GM18873 (cell line): ENCODE data around the gene PTPRC.

Experiments used
- ATAC-seq: cut with Tn5 transposase; IDR thresholded peaks from one replicate; pipeline ENCODE4 v1.9.1; 2021; ENCODE audit warnings: mild to moderate bottlenecking, moderate library complexity, moderate number of reproducible peaks; ENCODE audit not compliant: unreplicated experiment, low FRiP score

Gene PTPRC

DNA sequence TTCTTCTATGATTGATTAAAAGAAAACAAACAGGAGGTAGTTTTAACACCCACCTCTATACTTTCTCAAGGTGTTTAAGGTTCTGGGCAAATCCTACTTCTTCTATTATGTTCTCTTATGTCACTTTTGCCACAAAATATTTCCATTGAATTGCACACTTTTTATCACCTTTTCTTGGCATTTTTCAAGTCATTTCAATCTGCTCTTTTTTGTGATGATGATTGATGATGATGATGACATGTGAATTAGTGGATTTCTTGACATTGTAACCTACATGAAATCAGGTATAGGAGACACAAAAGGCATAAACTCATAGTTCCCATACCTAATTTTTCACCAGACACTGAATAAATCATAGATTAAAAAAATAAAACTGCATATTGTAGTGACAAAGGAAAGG, 4.1 kb downstream of the PTPRC start:
- ATAC-seq = no peak

GRCh38 chr1:198643808-198644207, 5.0 kb downstream of the PTPRC start:
- no peak for ATAC-seq

GRCh38 chr1:198647055-198647454, 8.2 kb downstream of the PTPRC start:
- no peak for ATAC-seq

DNA sequence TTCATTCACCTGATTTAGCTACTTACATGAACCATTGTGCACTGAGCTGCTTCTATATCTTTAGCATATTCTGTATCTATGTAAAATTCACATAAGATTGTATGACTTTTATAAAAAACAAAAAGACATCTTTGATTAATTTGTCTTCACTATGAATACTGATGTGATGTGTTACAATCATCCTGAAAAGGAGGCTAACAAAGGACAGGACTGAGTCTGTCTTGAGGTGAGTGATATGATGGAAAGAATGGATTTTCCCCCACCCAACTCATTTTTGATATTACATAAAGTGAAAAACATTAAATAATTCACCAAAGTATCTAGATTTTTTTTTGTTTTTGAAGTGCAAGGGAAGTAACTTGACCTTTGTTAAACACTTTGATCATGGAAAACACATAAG, 9.8 kb downstream of the PTPRC start:
- ATAC-seq = no peak

DNA sequence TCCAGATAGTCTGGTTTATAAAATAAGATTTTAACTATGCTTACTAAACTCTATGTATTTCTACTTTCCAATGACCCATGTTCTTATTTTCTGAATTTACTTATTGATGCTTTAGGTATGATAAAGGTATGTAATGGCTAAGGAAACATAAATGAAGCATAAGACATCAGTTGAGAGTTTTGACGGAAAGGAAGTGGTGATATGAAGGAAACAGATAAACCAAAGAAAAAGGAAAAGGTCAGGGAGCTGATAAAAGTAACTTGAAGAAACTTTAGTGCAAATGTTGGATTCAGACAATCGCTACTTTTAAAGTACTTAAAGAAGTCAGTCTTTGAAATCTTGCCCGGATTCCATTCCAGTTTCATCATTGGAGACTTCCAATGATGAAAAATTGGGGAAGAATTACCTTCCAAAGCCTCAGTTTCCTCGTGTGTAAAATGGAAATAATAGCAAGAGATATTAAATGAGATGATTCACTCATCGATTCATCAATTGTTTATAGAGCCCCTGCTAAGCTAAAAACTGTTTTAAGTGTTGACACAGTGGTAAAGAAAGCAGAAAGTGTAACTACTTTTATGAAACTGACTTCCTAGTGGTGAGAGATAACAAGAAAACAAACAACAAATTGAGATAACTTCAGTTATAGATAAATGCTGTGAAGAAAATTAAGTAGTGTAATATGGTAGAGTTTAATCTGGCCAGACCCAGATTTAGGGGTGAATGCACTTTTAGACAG, 10.6 kb downstream of the PTPRC start:
- no peak for ATAC-seq

GRCh38 chr1:198649968-198650338, 11.1 kb downstream of the PTPRC start:
- ATAC-seq = no peak

GRCh38 chr1:198650506-198650905, 11.7 kb downstream of the PTPRC start:
- ATAC-seq = no peak

DNA sequence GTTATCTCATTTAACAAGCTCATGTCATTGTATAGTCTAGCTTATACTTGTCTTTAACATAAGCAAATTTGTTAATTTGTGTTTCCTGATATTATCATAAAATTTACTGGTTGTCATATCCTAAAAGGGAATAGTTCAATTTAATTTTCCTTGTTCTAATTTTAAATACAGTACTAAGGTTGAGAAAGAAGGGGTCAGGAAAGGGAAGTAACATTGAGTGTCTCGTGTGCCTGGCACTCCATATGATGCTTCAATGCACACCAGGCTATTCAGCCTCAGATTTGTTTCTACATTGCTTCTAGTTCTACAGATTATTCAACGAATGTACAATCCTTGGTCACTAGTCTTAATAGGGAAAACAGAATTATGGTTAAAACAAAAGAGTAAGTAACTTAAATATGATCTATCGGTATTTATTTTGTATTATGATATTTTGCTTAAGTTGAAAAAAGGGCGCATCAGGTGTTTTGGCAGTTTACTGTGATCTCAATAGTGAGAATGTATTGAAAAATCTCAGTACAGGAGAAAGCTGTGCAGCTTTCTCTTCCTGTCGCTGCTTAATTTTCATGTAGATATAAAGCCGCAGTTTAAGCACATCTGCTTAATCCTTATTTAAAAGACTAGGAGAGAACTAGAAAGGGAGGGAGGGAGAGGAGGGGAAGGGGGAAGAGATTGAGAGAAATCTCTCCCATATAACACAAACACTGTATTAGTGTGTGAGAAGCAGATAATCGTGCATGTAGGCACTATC, 13.0 kb downstream of the PTPRC start:
- ATAC-seq = peak; percentile 39

GRCh38 chr1:198653808-198654413, 15.1 kb downstream of the PTPRC start:
- no peak for ATAC-seq

GRCh38 chr1:198655459-198656121, 16.8 kb downstream of the PTPRC start:
- no peak for ATAC-seq

- ATAC-seq = no peak
Observed at GRCh38 chr1:198656500-198656932, 17.7 kb downstream of the PTPRC start.

GRCh38 chr1:198657550-198658064, 18.8 kb downstream of the PTPRC start:
- ATAC-seq = peak; percentile 46

- ATAC-seq = peak; percentile 28
Observed at GRCh38 chr1:198660341-198661261, 21.8 kb downstream of the PTPRC start.

DNA sequence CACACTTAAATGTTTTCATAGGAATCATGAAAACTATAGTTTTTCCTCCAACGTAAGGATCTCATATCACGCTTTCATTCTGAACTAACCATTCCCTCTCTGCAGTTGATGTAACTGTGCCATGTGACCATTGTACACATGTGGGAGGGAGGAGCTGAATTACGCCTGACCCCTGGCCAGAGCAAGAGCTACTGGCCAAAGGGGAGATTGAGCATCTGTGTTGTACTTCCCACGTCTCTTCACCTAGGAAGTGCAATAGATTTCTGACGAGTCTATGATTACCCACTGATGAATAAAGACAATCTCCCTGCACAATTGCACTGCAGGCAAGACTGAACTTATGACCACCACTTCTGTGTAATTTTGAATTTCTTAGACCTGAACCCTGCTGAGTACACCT, 24.0 kb downstream of the PTPRC start:
- ATAC-seq = no peak

GRCh38 chr1:198664068-198664788, 25.4 kb downstream of the PTPRC start:
- no peak for ATAC-seq

DNA sequence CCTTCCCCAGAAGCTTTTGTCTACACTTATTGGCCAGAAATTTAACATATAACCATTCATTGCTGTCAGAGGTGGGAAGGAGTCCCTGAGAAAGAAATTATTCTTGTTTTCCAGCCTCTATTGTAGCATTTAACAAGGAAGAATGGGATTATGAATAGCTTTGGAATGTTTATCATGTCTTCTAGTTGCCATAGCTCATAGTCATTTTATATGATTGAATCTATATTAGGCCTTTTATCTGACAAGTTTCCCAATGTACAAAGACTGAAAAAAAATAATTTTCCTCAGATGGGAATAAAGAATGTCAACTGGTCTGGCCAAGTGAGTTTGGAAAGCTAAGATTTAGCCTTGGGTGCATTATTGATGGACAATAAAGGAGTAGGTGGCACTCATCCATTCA, 28.3 kb downstream of the PTPRC start:
- no peak for ATAC-seq

GRCh38 chr1:198667807-198668206, 29.0 kb downstream of the PTPRC start:
- ATAC-seq = no peak

- ATAC-seq = peak; percentile 93
Observed at GRCh38 chr1:198669023-198669698, 30.3 kb downstream of the PTPRC start.

DNA sequence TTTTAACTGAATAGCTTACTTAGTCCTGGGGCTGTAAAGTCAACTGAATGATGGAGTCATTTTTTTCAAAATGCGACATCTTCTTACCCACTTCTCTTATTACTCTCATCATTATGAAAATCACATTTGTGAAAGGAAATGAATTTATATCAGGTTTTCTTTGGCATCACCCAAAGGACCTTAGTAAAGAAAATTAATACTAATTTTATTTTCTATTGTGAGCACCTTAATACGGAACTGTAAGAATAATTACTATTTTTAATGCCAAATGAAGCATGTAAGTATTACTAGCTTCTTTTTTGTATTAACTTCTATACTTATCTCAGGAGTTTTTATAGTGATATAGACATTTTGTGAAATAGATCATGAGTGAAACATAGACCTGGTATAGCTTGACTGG, 30.9 kb downstream of the PTPRC start:
- ATAC-seq = no peak
